Heart left ventricle (tissue), 13 donors: Measurements from ENCODE around the gene ARL3.

Source experiments
- CTCF ChIP-seq, 12 donors: fragments of 200-600 bp; sonication (generic) in 4 of 12; IDR thresholded peaks; one replicate each; pipeline versions ENCODE4 v1.5.0 to v1.8.0; 2018 to 2022; ENCODE audit warnings: antibody characterized with exemption in 12 of 12, mild to moderate bottlenecking in 5 of 12
- POLR2A ChIP-seq, 2 donors: fragments of 450-650 bp; IDR thresholded peaks; one replicate each; pipeline ENCODE4 v1.6.1; 2017; ENCODE audit warnings: antibody characterized with exemption in 2 of 2, mild to moderate bottlenecking in 2 of 2, moderate library complexity in 2 of 2
- donor health status: ischemic (EF 13 %, LVEDD 7.1; RV severe dilation, severe dysfunction).
- donor health status: DM: no; HTN: yes; CAD: no.
- donor health status: DM: no; HTN: no; CAD: no.
- donor health status: ischemic (EF 25% LVEDD 6.9; RV normal size, moderate dysfunction).
- donor health status: ischemic (EF 25% LVEDD 5.7; RV mildly dilated, moderate dysfunction).
- donor health status: ischemic (EF 35%, LVEDD 5.7; RV mildly dilated, moderate dysfunction).
- donor health status: nonischemic (EF 11% LVEDD 7.7; RV severe dilation, severe dysfunction).
- donor health status: DM: yes; HTN: yes; CAD: no.
- donor health status: PGD.
- donor health status: ischemic (EF 29% LVEDD 5.4; RV normal size, mild dysfunction).
- donor health status: nonischemic (EF 23%, LVEDD 6.1; RV moderate dilation, normal function).

GRCh38 chr10:102757323-102757722, 43.1 kb upstream of the ARL3 start:
- no peak for TF ChIP-seq CTCF (IDR thresholded peaks at IDR 0.05)
- TF ChIP-seq POLR2A (IDR thresholded peaks at IDR 0.05) = no peak
